Activated gamma-delta T cell treated with Interleukin-2 at 50 U/mL for 16 hours (primary cell): ENCODE measurements around the gene EXOC2.
A peak's percentile ranks its signal among the peaks of the same experiment; 100 is the strongest.

Experiments
- DNase-seq: peaks from one replicate; pipeline ENCODE4 v3.0.0-alpha.2; 2020

The EXOC2 gene

GRCh38 chr6:518218-518617, 174.7 kb downstream of the EXOC2 start:
- DNase-seq: no peak

- DNase-seq: no peak
These were observed 176.7 kb downstream of the EXOC2 start for GRCh38 chr6:516213-516612.

- DNase-seq: no peak
These were observed 177.7 kb downstream of the EXOC2 start for GRCh38 chr6:515267-515666.

GRCh38 chr6:514396-514978, 178.5 kb downstream of the EXOC2 start:
- no peak for DNase-seq

- no peak for DNase-seq
These were observed 179.0 kb downstream of the EXOC2 start for GRCh38 chr6:513961-514360.

- DNase-seq: no peak
These were observed 179.9 kb downstream of the EXOC2 start for GRCh38 chr6:513058-513457.

GRCh38 chr6:511488-512137, 181.3 kb downstream of the EXOC2 start:
- no peak for DNase-seq

- DNase-seq: no peak
These were observed 183.3 kb downstream of the EXOC2 start for GRCh38 chr6:509676-510075.

- no peak for DNase-seq
These were observed 184.3 kb downstream of the EXOC2 start for GRCh38 chr6:508614-509013.

GRCh38 chr6:508006-508405, 184.9 kb downstream of the EXOC2 start:
- no peak for DNase-seq

- DNase-seq: no peak
These were observed 185.9 kb downstream of the EXOC2 start for GRCh38 chr6:506920-507622.

- DNase-seq: no peak
These were observed 186.4 kb downstream of the EXOC2 start for GRCh38 chr6:506508-506907.

- DNase-seq: no peak
These were observed 187.6 kb downstream of the EXOC2 start for GRCh38 chr6:505374-505773.

GRCh38 chr6:504446-504980, 188.4 kb downstream of the EXOC2 start:
- DNase-seq: no peak

- DNase-seq: no peak
These were observed 189.2 kb downstream of the EXOC2 start for GRCh38 chr6:503610-504362.

- no peak for DNase-seq
These were observed 190.2 kb downstream of the EXOC2 start for GRCh38 chr6:502761-503160.

- peak; percentile 28 for DNase-seq
These were observed 190.9 kb downstream of the EXOC2 start for GRCh38 chr6:501891-502601.

- DNase-seq: no peak
These were observed 193.3 kb downstream of the EXOC2 start for GRCh38 chr6:499617-500016.

- DNase-seq: peak; percentile 14
These were observed 194.1 kb downstream of the EXOC2 start for GRCh38 chr6:498795-499231.

GRCh38 chr6:497258-497657, 195.7 kb downstream of the EXOC2 start:
- DNase-seq: no peak

GRCh38 chr6:496649-497048, 196.3 kb downstream of the EXOC2 start:
- DNase-seq: no peak

- DNase-seq: no peak
These were observed 198.5 kb downstream of the EXOC2 start for GRCh38 chr6:494394-494793.

GRCh38 chr6:493840-494239, 199.1 kb downstream of the EXOC2 start:
- DNase-seq: no peak
